Endothelial cell of umbilical vein (primary cell): ENCODE results near the gene SERTAD4. TPM values are rescaled to one million over a fixed set of nuclear protein-coding genes. Genes with fewer than 3 reads are reported as not detected.

ENCODE experiments used
- BruUV-seq: library from RNA; stranded (reverse); fragments of 400-500 nt; replicated peaks from 2 replicates; lab custom pipeline; 2021; lab: Mats Ljungman, UMichigan
- CTCF ChIA-PET: fragments of 300-600, 350-600 bp; sonication (Branson Sonifier 250); formaldehyde crosslinking; loops from one replicate; lab custom pipeline; 2021; ENCODE audit warnings: antibody characterized with exemption, inconsistent platforms; lab: Charles Lee
- POLR2A ChIA-PET: fragments of 300-600, 350-600 bp; sonication (Branson Sonifier 250); formaldehyde crosslinking; loops from one replicate; lab custom pipeline; 2021; ENCODE audit warnings: antibody characterized with exemption, inconsistent platforms; lab: Charles Lee
- DNase-seq: peaks from one replicate; pipeline ENCODE4 v3.0.0-alpha.2; 2011; ENCODE audit warnings: low read depth, low spot score
- FAIRE-seq: peaks from 2 replicates; lab custom pipeline; 2011; peaks lifted over from hg19 to GRCh38; lab: Jason Lieb, UNC
- H2AFZ ChIP-seq: 2 replicates; pipeline ENCODE4 v1.6.0; 2012; ENCODE audit warnings: low read depth, low read length, control low read depth, inconsistent platforms
- H3K27ac ChIP-seq: 2 replicates; pipeline ENCODE4 v1.5.1; 2011; ENCODE audit warnings: low read depth, mild to moderate bottlenecking, control low read depth, low read length, moderate library complexity; ENCODE audit not compliant: insufficient read depth
- H3K27me3 ChIP-seq, 2 experiments: 2 replicates each; pipeline versions ENCODE4 v1.6.0 to v1.6.1; 2011; ENCODE audit warnings: low read length in 2 of 2, mixed read lengths in 1 of 2; ENCODE audit not compliant: control insufficient read depth in 2 of 2, insufficient read depth in 2 of 2
- H3K36me3 ChIP-seq, 2 experiments: 2 replicates in 1 of 2; 3 replicates in 1 of 2; pipeline ENCODE4 v1.5.1; 2011; ENCODE audit warnings: low read length in 2 of 2, mild to moderate bottlenecking in 1 of 2, moderate library complexity in 1 of 2; ENCODE audit not compliant: control insufficient read depth in 2 of 2, insufficient read depth in 2 of 2; ENCODE audit errors: extremely low read depth in 1 of 2
- H3K4me1 ChIP-seq: 3 replicates; pipeline ENCODE4 v1.5.1; 2011; ENCODE audit warnings: mild to moderate bottlenecking, low read length; ENCODE audit not compliant: control insufficient read depth, insufficient read depth; ENCODE audit errors: extremely low read depth
- H3K4me2 ChIP-seq: 2 replicates; pipeline ENCODE4 v1.6.1; 2011; ENCODE audit warnings: low read length, control low read depth, mixed read lengths; ENCODE audit not compliant: insufficient read depth
- H3K4me3 ChIP-seq, 3 experiments: fragments of 200-600 bp in 1 of 3; sonication (generic), shearing (Covaris generic) in 1 of 3; replicated peaks in 1 of 3; 2 replicates each; pipeline ENCODE4 v1.5.1; 2011 to 2016; ENCODE audit warnings: control low read depth in 3 of 3, low read length in 3 of 3, mild to moderate bottlenecking in 2 of 3, inconsistent platforms in 1 of 3, low read depth in 1 of 3, moderate library complexity in 1 of 3; ENCODE audit not compliant: insufficient read depth in 1 of 3
- H3K79me2 ChIP-seq: 2 replicates; pipeline ENCODE4 v1.6.0; 2012; ENCODE audit warnings: low read length, inconsistent platforms; ENCODE audit not compliant: control insufficient read depth, insufficient read depth
- H3K9ac ChIP-seq: replicated peaks from 2 replicates; pipeline ENCODE3; 2011; ENCODE audit warnings: low read length, control low read depth; ENCODE audit not compliant: insufficient read depth; ENCODE audit errors: extremely low read depth
- H3K9me1 ChIP-seq: replicated peaks from 3 replicates; pipeline ENCODE4 v1.6.0; 2011; ENCODE audit warnings: mild to moderate bottlenecking, low read length; ENCODE audit not compliant: control insufficient read depth, insufficient read depth; ENCODE audit errors: extremely low read depth
- H3K9me3 ChIP-seq: replicated peaks from 2 replicates; pipeline ENCODE4 v1.5.1; 2012; ENCODE audit warnings: low read length, inconsistent platforms; ENCODE audit not compliant: control insufficient read depth, insufficient read depth
- H4K20me1 ChIP-seq: replicated peaks from 2 replicates; pipeline ENCODE3; 2011; ENCODE audit warnings: mild to moderate bottlenecking, low read length; ENCODE audit not compliant: control insufficient read depth, insufficient read depth; ENCODE audit errors: extremely low read depth
- FOS ChIP-seq: IDR thresholded peaks from 2 replicates; pipeline ENCODE4 v1.6.1; 2011; ENCODE audit warnings: mild to moderate bottlenecking, low read length, moderate library complexity, borderline replicate concordance; ENCODE audit not compliant: insufficient read depth
- GATA2 ChIP-seq: IDR thresholded peaks from 2 replicates; pipeline ENCODE4 v1.7.0; 2011; ENCODE audit warnings: low read depth, mild to moderate bottlenecking, moderate library complexity, mixed read lengths, low read length; ENCODE audit not compliant: insufficient read length, insufficient read depth
- JUN ChIP-seq: IDR thresholded peaks from 2 replicates; pipeline ENCODE4 v1.6.1; 2011; ENCODE audit warnings: borderline replicate concordance, low read depth; ENCODE audit not compliant: insufficient read length, insufficient read depth
- MYC ChIP-seq: IDR thresholded peaks from one replicate; pipeline ENCODE4 v1.6.1; 2011; ENCODE audit warnings: mild to moderate bottlenecking, low read depth, low read length
- POLR2A ChIP-seq: IDR thresholded peaks from 2 replicates; pipeline ENCODE4 v1.6.1; 2012; ENCODE audit warnings: low read depth, mild to moderate bottlenecking, control low read depth, low read length
- POLR2AphosphoS5 ChIP-seq: IDR thresholded peaks from 2 replicates; pipeline ENCODE4 v1.6.1; 2012; ENCODE audit warnings: low read depth, mild to moderate bottlenecking, control low read depth, low read length, moderate library complexity; ENCODE audit not compliant: insufficient read depth
- dilution Hi-C: fragments of 300-500 bp; cut with MboI; formaldehyde crosslinking; loops from one replicate; pipeline ENCODE4 v1.15.0; 2019; ENCODE audit warnings: low sequenced_read_pairs; ENCODE audit not compliant: extremely low pct_ligation_motif_present
- intact Hi-C: fragments of 100-400 bp; cut with micrococcal nuclease; formaldehyde crosslinking; loops from one replicate; pipeline ENCODE4 v1.10.0; 2022
- polyA plus RNA-seq, 4 experiments: library from polyadenylated mRNA; depleted of rRNA in 3 of 4; stranded (reverse) in 3 of 4; unstranded in 1 of 4; fragments of >200 nt; gene quantifications; 2 replicates each; pipeline versions ENCODE4 v1.2.1 to v1.2.3, GENCODE V29; 2011 to 2012; ENCODE audit warnings: missing spikeins in 1 of 4
- total RNA-seq: library from RNA; stranded (reverse); gene quantifications from 2 replicates; pipeline ENCODE4 v1.2.3, GENCODE V29; 2021
- TF ChIP-seq, protein P1 (sequence below), 2 donors: IDR thresholded peaks; 1 replicate in 1 of 2; 2 replicates in 1 of 2; pipeline ENCODE4 v1.5.1; 2011; ENCODE audit warnings: low read length in 2 of 2, mild to moderate bottlenecking in 2 of 2, moderate library complexity in 2 of 2, control low read depth in 1 of 2, inconsistent platforms in 1 of 2, low read depth in 1 of 2; ENCODE audit not compliant: insufficient read depth in 1 of 2; ENCODE audit errors: extremely low read depth in 1 of 2
- TF ChIP-seq, protein P2 (sequence below): IDR thresholded peaks from 2 replicates; pipeline ENCODE4 v1.6.1; 2011; ENCODE audit not compliant: insufficient read depth, insufficient read length

The SERTAD4 gene
- total and polyA plus RNA-seq, 2 donors (not counting 3 experiments of a cell fraction or from before 2014, with no cell fraction given) = 4.0 to 11.3 TPM

DNA sequence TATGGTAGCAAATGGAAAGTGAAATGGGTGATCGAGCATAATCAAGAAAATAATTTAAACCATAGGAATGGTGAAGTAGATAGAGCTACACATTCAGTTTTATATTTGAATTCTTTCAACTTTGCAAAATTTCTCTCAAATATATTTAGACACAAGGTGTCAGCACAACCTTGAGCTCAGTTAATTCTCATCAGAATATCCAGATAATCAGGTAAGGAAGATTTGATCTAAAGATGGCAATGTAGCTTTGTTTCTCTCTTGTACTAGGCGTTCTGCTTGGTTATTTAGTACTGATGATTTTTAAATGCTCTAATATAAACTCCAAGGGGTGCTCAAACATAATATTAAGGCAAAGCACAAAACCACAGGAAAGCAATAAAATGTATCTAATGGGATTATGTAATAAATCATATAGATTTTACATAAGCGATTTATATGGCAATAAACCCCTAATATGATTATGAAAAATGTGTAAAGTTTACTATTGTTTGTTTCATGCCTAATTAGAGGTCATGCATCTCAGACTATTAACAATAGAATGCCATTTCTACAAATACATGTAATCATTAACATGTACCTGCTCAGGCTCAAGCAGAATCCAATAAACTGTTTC is 32.4 kb upstream of the SERTAD4 start:
- Histone ChIP-seq H2AFZ (no peak overlapping the region), H3K4me3 (no peak overlapping the region), H3K9me1 (no peaks in the 10 kb centered on the region), H3K36me3 (no peaks in the 10 kb centered on the region), H4K20me1 (no peaks in the 10 kb centered on the region), H3K4me2 (no peak overlapping the region), H3K79me2 (no peaks in the 10 kb centered on the region), H3K9ac (no peak overlapping the region), H3K27me3 (no peaks in the 10 kb centered on the region), H3K9me3 (no peaks in the 10 kb centered on the region), H3K4me1 (no peaks in the 10 kb centered on the region), H3K27ac (no peak overlapping the region)
- BruUV-seq = no TSS peak
- FAIRE-seq (no peak), DNase-seq (no peak)
- dilution Hi-C loops (no loop called here), intact Hi-C loops (loop anchor here (1.0 kb wide), 1 partner anchor 111 kb away; no protein-coding TSS in a partner anchor)
- TF ChIP-seq JUN (no peak), FOS (no peak), POLR2AphosphoS5 (no peak), POLR2A (no peak), GATA2 (no peak), MYC (no peak)
- TF ChIP-seq, protein P1, sequence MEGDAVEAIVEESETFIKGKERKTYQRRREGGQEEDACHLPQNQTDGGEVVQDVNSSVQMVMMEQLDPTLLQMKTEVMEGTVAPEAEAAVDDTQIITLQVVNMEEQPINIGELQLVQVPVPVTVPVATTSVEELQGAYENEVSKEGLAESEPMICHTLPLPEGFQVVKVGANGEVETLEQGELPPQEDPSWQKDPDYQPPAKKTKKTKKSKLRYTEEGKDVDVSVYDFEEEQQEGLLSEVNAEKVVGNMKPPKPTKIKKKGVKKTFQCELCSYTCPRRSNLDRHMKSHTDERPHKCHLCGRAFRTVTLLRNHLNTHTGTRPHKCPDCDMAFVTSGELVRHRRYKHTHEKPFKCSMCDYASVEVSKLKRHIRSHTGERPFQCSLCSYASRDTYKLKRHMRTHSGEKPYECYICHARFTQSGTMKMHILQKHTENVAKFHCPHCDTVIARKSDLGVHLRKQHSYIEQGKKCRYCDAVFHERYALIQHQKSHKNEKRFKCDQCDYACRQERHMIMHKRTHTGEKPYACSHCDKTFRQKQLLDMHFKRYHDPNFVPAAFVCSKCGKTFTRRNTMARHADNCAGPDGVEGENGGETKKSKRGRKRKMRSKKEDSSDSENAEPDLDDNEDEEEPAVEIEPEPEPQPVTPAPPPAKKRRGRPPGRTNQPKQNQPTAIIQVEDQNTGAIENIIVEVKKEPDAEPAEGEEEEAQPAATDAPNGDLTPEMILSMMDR (IDR thresholded peaks at IDR 0.05; ENCODE audit: extremely low read depth in 1 of 2, insufficient read depth in 1 of 2, low read depth in 1 of 2, low read length in 2 of 2) = no peak
- TF ChIP-seq, protein P2, sequence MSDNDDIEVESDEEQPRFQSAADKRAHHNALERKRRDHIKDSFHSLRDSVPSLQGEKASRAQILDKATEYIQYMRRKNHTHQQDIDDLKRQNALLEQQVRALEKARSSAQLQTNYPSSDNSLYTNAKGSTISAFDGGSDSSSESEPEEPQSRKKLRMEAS = no peak
- ChIA-PET POLR2A (no interaction called here), CTCF (interaction anchor here (0.6 to 1.2 kb wide), 21 partner anchors 13 to 201 kb away, joined by 3 to 14 read pairs (median 4); no protein-coding TSS in a partner anchor)
